ENCODE data around the gene LSM10.

The LSM10 gene

GRCh38 chr1:36397378-36398230 is at the start of gene LSM10:
Gene LSM10 (minus strand): TSS chr1:36397908. CDS start chr1:36394129, 3,779 bp downstream.
- DNase-seq: peak; percentile 58

GRCh38 chr1:36447450-36447849 is 49.7 kb upstream of the LSM10 start:
- no peak for DNase-seq

- no peak for DNase-seq
These were observed 49.0 kb upstream of the LSM10 start for GRCh38 chr1:36446746-36447145.

GRCh38 chr1:36446271-36446670 is 48.6 kb upstream of the LSM10 start:
- DNase-seq: no peak

GRCh38 chr1:36443297-36443696 is 45.6 kb upstream of the LSM10 start:
- DNase-seq: no peak

GRCh38 chr1:36442337-36442736 is 44.6 kb upstream of the LSM10 start:
- DNase-seq: no peak

GRCh38 chr1:36440646-36441045 is 42.9 kb upstream of the LSM10 start:
- no peak for DNase-seq

- no peak for DNase-seq
These were observed 42.3 kb upstream of the LSM10 start for GRCh38 chr1:36440044-36440443.

- DNase-seq: no peak
These were observed 41.0 kb upstream of the LSM10 start for GRCh38 chr1:36438715-36439114.

GRCh38 chr1:36436821-36437220 is 39.1 kb upstream of the LSM10 start:
- DNase-seq: no peak

- DNase-seq: no peak
These were observed 35.4 kb upstream of the LSM10 start for GRCh38 chr1:36433102-36433501.

GRCh38 chr1:36432616-36433015 is 34.9 kb upstream of the LSM10 start:
- DNase-seq: no peak

GRCh38 chr1:36425791-36426190 is 28.1 kb upstream of the LSM10 start:
- no peak for DNase-seq

GRCh38 chr1:36421649-36422048 is 23.9 kb upstream of the LSM10 start:
- DNase-seq: no peak

GRCh38 chr1:36420836-36421317 is 23.2 kb upstream of the LSM10 start:
- DNase-seq: peak; percentile 4

GRCh38 chr1:36420409-36420808 is 22.7 kb upstream of the LSM10 start:
- DNase-seq: no peak

GRCh38 chr1:36419569-36419968 is 21.9 kb upstream of the LSM10 start:
- DNase-seq: no peak

- DNase-seq: no peak
These were observed 21.4 kb upstream of the LSM10 start for GRCh38 chr1:36419140-36419539.

GRCh38 chr1:36417931-36418330 is 20.2 kb upstream of the LSM10 start:
- no peak for DNase-seq

GRCh38 chr1:36415661-36416326 is 18.1 kb upstream of the LSM10 start:
- no peak for DNase-seq

- DNase-seq: no peak
These were observed 16.7 kb upstream of the LSM10 start for GRCh38 chr1:36414384-36414783.

- DNase-seq: no peak
These were observed 14.3 kb upstream of the LSM10 start for GRCh38 chr1:36411674-36412648.

GRCh38 chr1:36408479-36408878 is 10.8 kb upstream of the LSM10 start:
- no peak for DNase-seq

All from NCI-H1417 treated with DMSO at 0.1 percent for 48 hours (cell line).